GM12878 (cell line): ENCODE data around the gene ARHGDIA.

Experiments used
- CBX5 ChIP-seq: sonication (generic); IDR thresholded peaks from 2 replicates; pipeline ENCODE4 v1.6.1; 2016; ENCODE audit warnings: low read depth, moderate library complexity, mild to moderate bottlenecking, inconsistent platforms
- EP300 ChIP-seq, 2 experiments: fragments of 150-350 bp in 1 of 2; IDR thresholded peaks; 2 replicates each; pipeline ENCODE4 v1.6.1; 2011 to 2012; ENCODE audit warnings: low read depth in 2 of 2, low read length in 2 of 2, borderline replicate concordance in 1 of 2, improper control_type of control experiment in 1 of 2, inconsistent platforms in 1 of 2; ENCODE audit not compliant: control insufficient read depth in 1 of 2
- EZH2 ChIP-seq: IDR thresholded peaks from 2 replicates; pipeline ENCODE4 v1.6.1; 2012; ENCODE audit warnings: low read depth, mild to moderate bottlenecking, control low read depth, inconsistent platforms, low read length, borderline replicate concordance; ENCODE audit not compliant: control insufficient read depth
- HCFC1 ChIP-seq: fragments of 150-350 bp; IDR thresholded peaks from 2 replicates; pipeline ENCODE4 v1.6.1; 2014; ENCODE audit warnings: low read length
- IKZF1 ChIP-seq: fragments of 450-650 bp; conservative IDR thresholded peaks from 2 replicates; pipeline ENCODE4 v1.6.1; 2017; ENCODE audit warnings: antibody characterized with exemption, mild to moderate bottlenecking
- NKRF ChIP-seq: fragments of 450-650 bp; conservative IDR thresholded peaks from 2 replicates; pipeline ENCODE4 v1.6.1; 2017; ENCODE audit warnings: mild to moderate bottlenecking, moderate library complexity
- NR2F1 ChIP-seq: fragments of 450-650 bp; conservative IDR thresholded peaks from 2 replicates; pipeline ENCODE4 v1.6.1; 2017; ENCODE audit warnings: mild to moderate bottlenecking
- ZNF274 ChIP-seq: IDR thresholded peaks from one replicate; pipeline ENCODE4 v1.8.0; 2011; ENCODE audit not compliant: insufficient read length, insufficient read depth

GRCh38 chr17:81852237-81852636 lies 18.9 kb downstream of the ARHGDIA start:
- no peak for TF ChIP-seq CBX5
- TF ChIP-seq HCFC1, result no peak
- no peak for TF ChIP-seq EP300 (IDR thresholded peaks at IDR 0.05; ENCODE audit: borderline replicate concordance in 1 of 2, control insufficient read depth in 1 of 2, low read depth in 2 of 2, low read length in 2 of 2)
- no peak for TF ChIP-seq ZNF274
- TF ChIP-seq IKZF1, result no peak
- no peak for TF ChIP-seq NKRF
- no peak for TF ChIP-seq NR2F1
- no peak for TF ChIP-seq EZH2
